GM23338 (cell line): ENCODE data around the gene ARID3A. TPM values are rescaled to one million over a fixed set of nuclear protein-coding genes. Genes with fewer than 3 reads are reported as not detected.

Experiments used
- ATAC-seq: fragments of 200-7000 bp; cut with Tn5 transposase; 3 replicates; pipeline ENCODE4 v1.9.1; 2020
- DNase-seq: peaks from one replicate; pipeline ENCODE4 v3.0.0-alpha.2; 2015; ENCODE audit warnings: low spot score
- H2AFZ ChIP-seq: fragments of 200-600 bp; sonication (generic); 2 replicates; pipeline ENCODE4 v1.8.0; 2016; ENCODE audit warnings: antibody characterized with exemption, mild to moderate bottlenecking, moderate library complexity
- H3F3A ChIP-seq: fragments of 200-600 bp; sonication (generic); replicated peaks from 2 replicates; pipeline ENCODE4 v1.8.0; 2017; ENCODE audit warnings: antibody characterized with exemption, mixed run types, low read depth
- H3K27ac ChIP-seq: fragments of 200-600 bp; sonication (generic); 2 replicates; pipeline ENCODE4 v1.6.1; 2016; ENCODE audit warnings: low read depth
- H3K27me3 ChIP-seq: fragments of 200-600 bp; sonication (generic); 2 replicates; pipeline ENCODE4 v1.8.0; 2016; ENCODE audit warnings: mild to moderate bottlenecking, mixed run types, moderate library complexity; ENCODE audit not compliant: insufficient read depth
- H3K36me3 ChIP-seq: fragments of 200-600 bp; sonication (generic); 2 replicates; pipeline ENCODE4 v1.8.0; 2016; ENCODE audit warnings: mild to moderate bottlenecking; ENCODE audit not compliant: insufficient read depth
- H3K4me1 ChIP-seq: fragments of 200-600 bp; sonication (generic); 2 replicates; pipeline ENCODE4 v1.8.0; 2016; ENCODE audit warnings: mild to moderate bottlenecking, moderate library complexity; ENCODE audit not compliant: insufficient read depth
- H3K4me2 ChIP-seq: fragments of 200-600 bp; sonication (generic); 2 replicates; pipeline ENCODE4 v1.7.1; 2017; ENCODE audit warnings: mixed run types
- H3K4me3 ChIP-seq: fragments of 200-600 bp; sonication (generic); 2 replicates; pipeline ENCODE4 v1.6.1; 2016; ENCODE audit warnings: mixed run types
- H3K79me2 ChIP-seq: fragments of 200-600 bp; sonication (generic); replicated peaks from 2 replicates; pipeline ENCODE4 v1.8.0; 2017; ENCODE audit warnings: mild to moderate bottlenecking; ENCODE audit not compliant: insufficient read depth
- H3K9me2 ChIP-seq: fragments of 200-600 bp; sonication (generic); 2 replicates; pipeline ENCODE4 v1.8.0; 2017; ENCODE audit not compliant: insufficient read depth
- H4K20me1 ChIP-seq: fragments of 200-600 bp; sonication (generic); replicated peaks from 2 replicates; pipeline ENCODE4 v1.8.0; 2017; ENCODE audit warnings: mild to moderate bottlenecking; ENCODE audit not compliant: insufficient read depth
- H3K27ac Mint-ChIP-seq: 2 replicates; pipeline ENCODE4 v1.8.0; 2020; ENCODE audit warnings: inconsistent platforms, mild to moderate bottlenecking, moderate library complexity, mixed read lengths
- H3K27me3 Mint-ChIP-seq: 3 replicates; pipeline ENCODE4 v1.8.0; 2022; ENCODE audit warnings: low read depth, mild to moderate bottlenecking, moderate library complexity, mixed read lengths, inconsistent platforms; ENCODE audit not compliant: insufficient read depth, poor library complexity
- H3K36me3 Mint-ChIP-seq: 3 replicates; pipeline ENCODE4 v1.8.0; 2021; ENCODE audit warnings: low read depth, mild to moderate bottlenecking, inconsistent platforms, moderate library complexity, mixed read lengths
- H3K4me1 Mint-ChIP-seq: 3 replicates; pipeline ENCODE4 v1.8.0; 2020; ENCODE audit warnings: mild to moderate bottlenecking, inconsistent platforms, mixed read lengths
- H3K4me3 Mint-ChIP-seq: 3 replicates; pipeline ENCODE4 v1.8.0; 2021; ENCODE audit warnings: moderate library complexity, mild to moderate bottlenecking, inconsistent platforms, mixed read lengths
- H3K9me3 Mint-ChIP-seq: 3 replicates; pipeline ENCODE4 v1.8.0; 2020; ENCODE audit warnings: moderate library complexity, mild to moderate bottlenecking, inconsistent platforms, mixed read lengths
- EZH2phosphoT487 ChIP-seq: fragments of 200-600 bp; sonication (generic); IDR thresholded peaks from one replicate; pipeline ENCODE4 v1.8.1; 2018; ENCODE audit warnings: antibody characterized with exemption; ENCODE audit not compliant: unreplicated experiment
- ZNF114 ChIP-seq: fragments of 250-450 bp; sonication (Bioruptor Pico); IDR thresholded peaks from 2 replicates; pipeline ENCODE4 v1.5.0; 2020; ENCODE audit warnings: mild to moderate bottlenecking, moderate library complexity
- ZNF331 ChIP-seq: fragments of 250-450 bp; sonication (Bioruptor Pico); IDR thresholded peaks from 2 replicates; pipeline ENCODE4 v1.5.0; 2020; ENCODE audit warnings: low read depth, mild to moderate bottlenecking, moderate library complexity
- polyA plus RNA-seq: library from polyadenylated mRNA; unstranded; fragments of >200 nt; fragmentation: Nextera tagmentation; extraction: Ambion mirVana; gene quantifications from 2 replicates; pipeline ENCODE4 v1.2.1, GENCODE V29; 2016
- total RNA-seq: library from RNA; depleted of rRNA; stranded (reverse); fragments of >200 nt; shearing (Covaris generic); gene quantifications from 2 replicates; pipeline ENCODE4 v1.2.3, GENCODE V29; 2014
- TF ChIP-seq, protein P1 (sequence below): IDR thresholded peaks from 2 replicates; pipeline ENCODE4 v1.6.1; 2016; ENCODE audit warnings: antibody characterized with exemption
- TF ChIP-seq, protein P2 (sequence below), 2 experiments: fragments of 200-600 bp in 1 of 2; sonication (generic) in 1 of 2; conservative IDR thresholded peaks; 2 replicates each; pipeline versions ENCODE4 v1.5.1 to v1.6.1; 2016 to 2017; ENCODE audit warnings: antibody characterized with exemption in 2 of 2, low read depth in 2 of 2, mild to moderate bottlenecking in 2 of 2, moderate library complexity in 1 of 2

ARID3A gene
- total and polyA plus RNA-seq, 2 experiments from 2014 or later, result 33.6 to 51.6 TPM

DNA sequence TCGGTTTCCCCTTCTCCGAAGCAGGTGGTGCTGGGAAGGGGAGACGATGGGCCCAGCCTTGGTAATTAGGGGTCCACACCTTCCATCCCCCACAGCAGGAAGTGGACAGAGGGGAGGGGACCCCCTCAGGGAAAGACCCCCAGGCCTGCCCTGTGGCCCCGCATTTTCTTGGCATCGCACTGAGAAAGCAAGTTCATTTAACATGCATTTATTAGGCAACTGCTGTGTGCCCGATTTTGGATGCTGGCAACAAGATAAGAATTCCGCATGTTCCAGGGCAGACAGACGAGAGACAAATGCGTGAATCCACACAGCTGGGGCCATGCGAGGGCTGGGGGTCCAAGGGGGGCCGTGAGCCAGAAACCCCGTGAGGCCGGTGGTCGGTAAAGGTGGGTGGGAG lies 28.4 kb downstream of the ARID3A start:
- no peak overlapping the region for H3K4me3 Mint-ChIP-seq
- no peaks in the 10 kb centered on the region for H3K9me3 Mint-ChIP-seq
- ATAC-seq (no peak), DNase-seq (no peak)
- Histone ChIP-seq H3F3A (peaks cover 17% of the 10 kb centered on the region; the same call in 1 of the 2 replicates), H3K36me3 (no peaks in the 10 kb centered on the region), H4K20me1 (no peaks in the 10 kb centered on the region; the same call in 1 of the 2 replicates), H3K27ac (peak overlapping the region; percentile 86), H3K79me2 (peaks cover 41% of the 10 kb centered on the region), H3K9me2 (no peaks in the 10 kb centered on the region), H3K4me1 (peaks cover 36% of the 10 kb centered on the region), H2AFZ (no peak overlapping the region), H3K4me2 (no peak overlapping the region; the same call in 1 of the 2 replicates), H3K4me3 (no peak overlapping the region), H3K27me3 (no peaks in the 10 kb centered on the region)
- no peak for TF ChIP-seq EZH2phosphoT487
- H3K4me1 Mint-ChIP-seq, result peaks cover 21% of the 10 kb centered on the region
- H3K27me3 Mint-ChIP-seq, result peaks cover 17% of the 10 kb centered on the region
- no peak overlapping the region for H3K27ac Mint-ChIP-seq
- H3K36me3 Mint-ChIP-seq, result peaks cover 3% of the 10 kb centered on the region; the same call in 1 of the 3 replicates

DNA sequence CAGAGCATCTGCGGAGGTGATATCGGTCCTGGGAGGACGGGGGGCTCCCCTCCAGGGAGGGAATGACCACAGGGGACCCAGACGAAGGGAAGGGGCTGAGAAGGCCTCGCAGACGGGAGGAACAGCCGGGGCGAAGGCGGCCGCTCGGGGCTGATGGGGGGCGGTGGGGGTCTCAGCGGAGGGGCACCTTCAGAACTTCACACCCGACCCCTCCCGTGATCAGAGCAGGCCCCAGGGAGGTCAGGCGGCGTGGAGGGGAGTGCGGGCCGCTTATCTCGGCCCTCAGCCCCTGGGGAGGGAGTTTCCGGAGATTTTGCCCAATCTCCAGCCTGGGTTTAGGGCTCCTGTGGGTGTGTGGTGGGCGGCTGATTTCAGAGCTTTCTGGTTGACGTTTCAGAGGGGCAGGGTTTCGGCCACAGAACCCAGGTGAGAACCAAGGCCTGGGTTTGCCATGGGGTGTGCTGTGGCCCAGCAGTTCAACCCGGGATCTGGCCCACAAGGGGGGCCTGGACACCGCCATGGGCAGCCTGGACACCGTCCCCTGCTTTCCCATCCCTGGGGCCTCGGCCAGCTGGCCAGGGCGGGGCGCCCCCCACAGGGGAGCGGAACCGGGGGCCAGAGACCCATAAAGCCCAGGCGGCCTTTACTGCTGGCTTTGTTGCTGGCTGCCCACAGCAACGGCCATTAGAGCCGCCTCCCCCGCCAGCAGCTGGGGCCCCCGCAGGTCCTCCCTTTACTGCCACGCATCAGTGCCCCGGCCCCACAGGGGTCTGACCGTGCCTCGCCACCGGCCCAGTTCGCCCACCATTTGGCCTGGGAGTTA lies 29.0 kb downstream of the ARID3A start:
- H2AFZ ChIP-seq, result no peak overlapping the region
- no peaks in the 10 kb centered on the region; the same call in 1 of the 2 replicates for H4K20me1 ChIP-seq
- no peak overlapping the region for H3K4me3 ChIP-seq
- H3K79me2 ChIP-seq, result peaks cover 41% of the 10 kb centered on the region
- no peaks in the 10 kb centered on the region for H3K9me3 Mint-ChIP-seq
- H3F3A ChIP-seq, result peaks cover 17% of the 10 kb centered on the region; the same call in 1 of the 2 replicates
- peaks cover 3% of the 10 kb centered on the region; the same call in 1 of the 3 replicates for H3K36me3 Mint-ChIP-seq
- no peak overlapping the region for H3K4me3 Mint-ChIP-seq
- H3K4me1 ChIP-seq, result peaks cover 36% of the 10 kb centered on the region
- peak overlapping the region; percentile 75; the same call in 1 of the 2 replicates for H3K27ac Mint-ChIP-seq
- H3K4me1 Mint-ChIP-seq, result peaks cover 25% of the 10 kb centered on the region
- H3K9me2 ChIP-seq, result no peaks in the 10 kb centered on the region
- peak overlapping the region; percentile 88 for H3K27ac ChIP-seq
- peaks cover 17% of the 10 kb centered on the region for H3K27me3 Mint-ChIP-seq
- ATAC-seq, result no peak
- no peaks in the 10 kb centered on the region for H3K36me3 ChIP-seq
- TF ChIP-seq, protein P1, sequence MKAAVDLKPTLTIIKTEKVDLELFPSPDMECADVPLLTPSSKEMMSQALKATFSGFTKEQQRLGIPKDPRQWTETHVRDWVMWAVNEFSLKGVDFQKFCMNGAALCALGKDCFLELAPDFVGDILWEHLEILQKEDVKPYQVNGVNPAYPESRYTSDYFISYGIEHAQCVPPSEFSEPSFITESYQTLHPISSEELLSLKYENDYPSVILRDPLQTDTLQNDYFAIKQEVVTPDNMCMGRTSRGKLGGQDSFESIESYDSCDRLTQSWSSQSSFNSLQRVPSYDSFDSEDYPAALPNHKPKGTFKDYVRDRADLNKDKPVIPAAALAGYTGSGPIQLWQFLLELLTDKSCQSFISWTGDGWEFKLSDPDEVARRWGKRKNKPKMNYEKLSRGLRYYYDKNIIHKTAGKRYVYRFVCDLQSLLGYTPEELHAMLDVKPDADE, result no peak
- TF ChIP-seq ZNF331 (CRISPR knock-in tag) (no peak), ZNF114 (CRISPR knock-in tag) (no peak)
- TF ChIP-seq, protein P2, sequence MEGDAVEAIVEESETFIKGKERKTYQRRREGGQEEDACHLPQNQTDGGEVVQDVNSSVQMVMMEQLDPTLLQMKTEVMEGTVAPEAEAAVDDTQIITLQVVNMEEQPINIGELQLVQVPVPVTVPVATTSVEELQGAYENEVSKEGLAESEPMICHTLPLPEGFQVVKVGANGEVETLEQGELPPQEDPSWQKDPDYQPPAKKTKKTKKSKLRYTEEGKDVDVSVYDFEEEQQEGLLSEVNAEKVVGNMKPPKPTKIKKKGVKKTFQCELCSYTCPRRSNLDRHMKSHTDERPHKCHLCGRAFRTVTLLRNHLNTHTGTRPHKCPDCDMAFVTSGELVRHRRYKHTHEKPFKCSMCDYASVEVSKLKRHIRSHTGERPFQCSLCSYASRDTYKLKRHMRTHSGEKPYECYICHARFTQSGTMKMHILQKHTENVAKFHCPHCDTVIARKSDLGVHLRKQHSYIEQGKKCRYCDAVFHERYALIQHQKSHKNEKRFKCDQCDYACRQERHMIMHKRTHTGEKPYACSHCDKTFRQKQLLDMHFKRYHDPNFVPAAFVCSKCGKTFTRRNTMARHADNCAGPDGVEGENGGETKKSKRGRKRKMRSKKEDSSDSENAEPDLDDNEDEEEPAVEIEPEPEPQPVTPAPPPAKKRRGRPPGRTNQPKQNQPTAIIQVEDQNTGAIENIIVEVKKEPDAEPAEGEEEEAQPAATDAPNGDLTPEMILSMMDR (conservative IDR thresholded peaks at IDR 0.05; ENCODE audit: low read depth in 2 of 2), result 0 out of 4 replicates have a peak, but pooled peaks of 1 of the 2 experiments have one; percentile 12
- H3K27me3 ChIP-seq, result no peaks in the 10 kb centered on the region
- no peak overlapping the region; the same call in 1 of the 2 replicates for H3K4me2 ChIP-seq
- DNase-seq, result no peak
